ENCODE data around the gene IL23A. TPM values are rescaled to one million over a fixed set of nuclear protein-coding genes. Genes with fewer than 3 reads are reported as not detected.

IL23A gene
- total RNA-seq, 1 donor = not detected

DNA sequence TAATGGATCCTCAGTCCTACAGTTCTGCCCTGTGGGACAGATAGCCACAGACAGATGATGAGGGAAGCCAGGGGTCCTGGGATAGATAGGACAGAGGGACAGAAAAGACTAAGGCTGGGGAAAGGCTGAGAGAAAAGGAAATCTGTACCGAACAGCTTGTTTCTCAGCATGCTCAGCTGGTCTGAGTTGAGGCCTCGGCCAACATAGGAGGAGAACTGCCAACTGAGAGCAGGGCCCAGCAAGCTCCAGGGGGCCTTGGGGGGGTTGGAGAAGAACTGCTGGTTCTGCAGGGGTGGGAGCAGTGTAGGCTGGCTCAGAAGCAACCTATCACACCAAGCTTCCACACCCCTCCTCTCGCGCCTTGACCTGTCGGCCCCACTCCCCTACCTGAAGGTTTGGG lies 10.1 kb downstream of the IL23A start:
- no peak for DNase-seq (ENCODE audit: low read depth)
- TF ChIP-seq, protein P1, sequence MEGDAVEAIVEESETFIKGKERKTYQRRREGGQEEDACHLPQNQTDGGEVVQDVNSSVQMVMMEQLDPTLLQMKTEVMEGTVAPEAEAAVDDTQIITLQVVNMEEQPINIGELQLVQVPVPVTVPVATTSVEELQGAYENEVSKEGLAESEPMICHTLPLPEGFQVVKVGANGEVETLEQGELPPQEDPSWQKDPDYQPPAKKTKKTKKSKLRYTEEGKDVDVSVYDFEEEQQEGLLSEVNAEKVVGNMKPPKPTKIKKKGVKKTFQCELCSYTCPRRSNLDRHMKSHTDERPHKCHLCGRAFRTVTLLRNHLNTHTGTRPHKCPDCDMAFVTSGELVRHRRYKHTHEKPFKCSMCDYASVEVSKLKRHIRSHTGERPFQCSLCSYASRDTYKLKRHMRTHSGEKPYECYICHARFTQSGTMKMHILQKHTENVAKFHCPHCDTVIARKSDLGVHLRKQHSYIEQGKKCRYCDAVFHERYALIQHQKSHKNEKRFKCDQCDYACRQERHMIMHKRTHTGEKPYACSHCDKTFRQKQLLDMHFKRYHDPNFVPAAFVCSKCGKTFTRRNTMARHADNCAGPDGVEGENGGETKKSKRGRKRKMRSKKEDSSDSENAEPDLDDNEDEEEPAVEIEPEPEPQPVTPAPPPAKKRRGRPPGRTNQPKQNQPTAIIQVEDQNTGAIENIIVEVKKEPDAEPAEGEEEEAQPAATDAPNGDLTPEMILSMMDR (IDR thresholded peaks at IDR 0.05; ENCODE audit: insufficient read depth, low read depth, low read length) = no peak
- no peak overlapping the region for H3K4me3 ChIP-seq (ENCODE audit: low read depth, low read length)

DNA sequence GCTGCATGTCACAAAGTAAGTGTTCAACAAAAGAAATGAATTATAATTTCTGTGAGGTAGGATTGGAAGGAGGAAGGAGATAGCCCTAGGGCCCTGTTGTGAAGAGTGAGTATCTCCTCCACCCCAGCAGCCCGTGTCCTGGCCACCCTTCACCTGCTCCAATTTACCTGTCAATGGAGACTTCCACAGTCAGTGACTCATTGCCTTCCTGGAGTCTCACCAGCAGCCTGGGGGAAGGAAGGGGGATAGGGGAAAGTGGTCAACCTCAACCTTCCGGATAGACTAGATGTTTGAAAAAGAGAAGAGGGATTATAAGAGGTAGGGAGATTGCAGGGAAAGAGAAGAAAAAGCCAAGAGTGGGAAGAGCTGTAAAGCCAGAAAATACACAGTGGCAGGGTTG lies 12.0 kb downstream of the IL23A start:
- no peak overlapping the region for H3K4me3 ChIP-seq (ENCODE audit: low read depth, low read length)
- DNase-seq (ENCODE audit: low read depth) = no peak
- TF ChIP-seq, protein P1 (IDR thresholded peaks at IDR 0.05; ENCODE audit: insufficient read depth, low read depth, low read length) = no peak

DNA sequence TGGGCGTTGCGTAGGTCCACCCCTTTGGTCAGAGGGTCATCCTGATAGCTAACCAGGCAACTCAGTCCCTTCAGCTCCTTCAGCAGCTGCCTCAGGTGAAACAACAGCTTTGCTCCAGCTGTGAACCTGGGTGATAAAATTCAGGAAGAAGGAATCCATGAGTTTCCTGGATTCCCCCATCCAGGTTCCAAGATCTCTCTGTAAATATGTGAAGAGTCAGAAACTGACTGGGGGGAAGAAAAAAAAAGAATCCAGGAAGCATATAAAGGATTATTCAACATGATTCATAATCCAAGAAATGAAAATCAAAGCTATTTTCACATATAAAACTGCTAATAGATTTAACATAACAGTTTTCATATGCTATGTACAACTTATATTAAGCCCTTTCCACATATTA lies 12.6 kb downstream of the IL23A start:
- no peak for DNase-seq (ENCODE audit: low read depth)
- H3K4me3 ChIP-seq (ENCODE audit: low read depth, low read length) = no peak overlapping the region
- TF ChIP-seq, protein P1 (IDR thresholded peaks at IDR 0.05; ENCODE audit: insufficient read depth, low read depth, low read length) = no peak

DNA sequence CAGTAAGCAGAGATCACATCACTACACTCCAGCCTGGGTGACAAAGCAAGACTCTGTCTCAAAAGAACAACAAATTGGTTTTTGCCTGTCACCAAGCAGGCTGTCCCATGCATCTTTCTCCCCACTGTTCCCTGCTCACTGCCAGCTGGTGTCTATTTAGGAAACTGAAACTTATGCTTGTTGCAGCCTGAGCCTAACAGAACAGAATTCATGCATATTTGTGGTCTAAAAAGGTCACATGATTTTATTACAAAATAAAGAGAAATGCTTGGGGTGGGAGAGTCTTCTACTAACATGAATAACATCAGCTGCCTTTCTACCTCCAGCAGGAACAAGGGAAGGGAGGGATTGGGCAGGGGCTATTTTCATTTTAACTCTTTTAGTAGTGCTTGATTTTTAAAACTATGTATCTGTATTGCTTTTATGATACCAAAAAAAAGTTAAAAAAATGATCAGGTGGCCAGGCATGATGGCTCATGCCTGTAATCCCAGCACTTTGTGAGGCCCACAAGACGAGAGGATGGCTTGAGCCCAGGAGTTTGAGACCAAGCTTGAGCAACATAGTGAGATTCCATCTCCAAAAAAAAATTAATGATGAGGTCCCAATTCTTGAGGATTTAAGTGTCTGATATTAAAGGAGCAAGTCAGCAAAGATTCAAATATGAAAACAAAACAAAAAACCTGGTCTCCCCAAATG lies 20.3 kb downstream of the IL23A start:
- TF ChIP-seq, protein P1 (IDR thresholded peaks at IDR 0.05; ENCODE audit: insufficient read depth, low read depth, low read length) = no peak
- peak overlapping the region; percentile 66 for H3K4me3 ChIP-seq (ENCODE audit: low read depth, low read length)
- peak; percentile 92 for DNase-seq (ENCODE audit: low read depth)

DNA sequence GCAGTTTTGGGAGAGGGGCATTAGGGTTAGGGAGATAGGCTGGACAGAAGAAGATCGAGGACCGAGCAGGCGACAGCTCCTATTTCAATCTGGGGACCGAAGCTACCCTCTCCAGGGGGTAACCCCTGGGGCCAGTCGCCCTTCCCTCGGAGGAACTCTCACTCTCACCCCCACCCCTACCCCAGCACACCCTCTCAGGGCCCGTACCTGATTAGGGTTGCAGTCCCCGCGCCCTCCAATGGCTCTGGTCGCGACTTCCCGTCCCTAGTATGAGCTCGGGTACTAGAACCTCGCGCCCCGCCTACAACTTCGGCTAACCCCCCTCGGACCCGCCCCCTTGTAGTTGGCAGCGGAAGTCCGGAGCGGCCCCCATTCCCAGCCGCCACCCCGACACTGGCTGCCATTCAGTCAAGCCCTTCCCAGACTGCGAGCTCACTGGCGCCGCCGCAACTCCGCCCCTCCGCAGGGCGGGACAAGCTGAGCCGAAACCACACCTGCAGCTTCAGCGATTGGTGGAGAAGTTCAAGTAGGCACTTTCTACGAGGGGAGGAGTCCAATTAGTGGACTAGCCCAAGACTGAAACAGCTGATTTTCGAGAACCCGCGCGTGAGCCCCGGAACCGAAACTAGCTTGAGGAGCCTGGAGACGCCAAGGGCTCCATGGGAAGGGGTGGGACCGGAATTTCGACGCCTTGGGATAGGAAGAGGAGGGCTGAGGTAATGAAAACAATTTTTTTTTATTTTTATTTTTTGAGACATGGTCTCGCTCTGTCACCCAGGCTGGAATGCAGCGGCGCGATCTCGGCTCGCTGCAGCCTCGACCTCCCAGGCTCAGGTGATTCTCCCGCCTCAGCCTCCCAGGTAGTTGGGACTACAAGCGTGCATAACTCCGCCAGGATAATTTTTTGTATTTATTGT lies 21.4 kb downstream of the IL23A start, which contains the start of gene STAT2:
STAT2 (minus strand) TSS at position 257 of the 917 bp plus-strand sequence. CDS start 3,536 bp downstream, outside the sequence.
- peak within 1 kb of the TSS; percentile 66 for H3K4me3 ChIP-seq (ENCODE audit: low read depth, low read length)
- peak; percentile 100 for DNase-seq (ENCODE audit: low read depth)
- TF ChIP-seq, protein P1 (IDR thresholded peaks at IDR 0.05; ENCODE audit: insufficient read depth, low read depth, low read length) = no peak

DNA sequence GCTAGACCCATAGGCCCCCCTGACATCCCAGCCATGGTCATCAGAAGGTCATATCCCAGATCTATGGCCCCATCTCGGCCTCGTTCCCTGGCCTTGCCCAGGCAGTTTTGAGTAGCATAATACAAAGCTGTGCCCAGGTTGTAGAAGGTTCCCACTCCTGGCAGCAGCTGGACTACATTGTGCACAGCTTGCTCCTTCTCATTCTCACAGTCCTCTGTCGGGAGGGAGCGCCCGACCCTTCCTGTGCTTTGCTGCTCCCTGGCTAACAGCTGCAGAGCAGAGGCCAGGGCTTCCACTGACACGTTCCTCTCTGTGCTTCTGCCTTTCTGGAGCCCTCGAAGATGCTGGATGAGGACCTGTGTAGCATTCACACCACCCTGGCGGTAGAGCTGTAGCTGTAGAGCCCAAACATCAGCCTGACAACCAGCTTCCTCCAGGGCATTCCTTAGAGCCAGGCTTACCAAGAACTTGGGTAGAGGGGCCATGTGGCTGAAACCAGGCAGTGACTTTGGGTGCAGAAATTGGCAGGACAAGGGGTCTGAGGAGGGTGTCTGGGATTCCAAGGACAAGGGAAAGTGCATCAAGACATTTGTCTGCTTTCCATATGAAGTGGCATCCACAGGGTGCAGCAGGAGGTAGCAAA lies 22.9 kb downstream of the IL23A start:
- no peak overlapping the region for H3K4me3 ChIP-seq (ENCODE audit: low read depth, low read length)
- DNase-seq (ENCODE audit: low read depth) = no peak
- TF ChIP-seq, protein P1 (IDR thresholded peaks at IDR 0.05; ENCODE audit: insufficient read depth, low read depth, low read length) = no peak
